Right ventricle myocardium superior (tissue), 1 donor: ENCODE data around the gene SDCCAG8. TPM values are rescaled to one million over a fixed set of nuclear protein-coding genes. Genes with fewer than 3 reads are reported as not detected.
A peak's percentile ranks its signal among the peaks of the same experiment; 100 is the strongest.
"Not testable (repeated sequence)": the region's sequence is repeated elsewhere in the genome, so short reads cannot be mapped to it uniquely, and the experiment has no call there.

Source experiments
- ATAC-seq: fragments of 200-7000 bp; cut with Tn5 transposase; one replicate; pipeline ENCODE4 v1.9.1; 2020; ENCODE audit warnings: mild to moderate bottlenecking; ENCODE audit not compliant: poor library complexity
- DNase-seq: peaks from one replicate; pipeline ENCODE4 v3.0.0-alpha.2; 2020
- intact Hi-C: fragments of 100-400 bp; cut with DNase I; formaldehyde crosslinking; loops from one replicate; pipeline ENCODE4 v1.11.2; 2022
- total RNA-seq: library from RNA; stranded (reverse); fragmentation: NEBNext Ultra II Directional; extraction: Animal tissue kit (Norgen Biotek cat#: 25700); gene quantifications from one replicate; pipeline ENCODE4 v1.2.1, GENCODE V29; 2021
- donor health status: DM: no; HTN: yes; CAD: no; lungs with severe emphysema.

SDCCAG8 gene
- total RNA-seq, 1 donor from 2014 or later: 16.5 TPM

- ATAC-seq (peak; percentile 38), DNase-seq (no peak)
- intact Hi-C loops: no loop called here
Observed at GRCh38 chr1:243313635-243314536, 58.0 kb downstream of the SDCCAG8 start.

GRCh38 chr1:243315455-243315854, 59.6 kb downstream of the SDCCAG8 start:
- ATAC-seq (no peak), DNase-seq (no peak)
- intact Hi-C loops: no loop called here

- peak; percentile 78 for ATAC-seq
- intact Hi-C loops: no loop called here
Observed at GRCh38 chr1:243315893-243316292, 60.1 kb downstream of the SDCCAG8 start.

GRCh38 chr1:243316366-243316989, 60.6 kb downstream of the SDCCAG8 start:
- no peak for DNase-seq
- intact Hi-C loops: no loop called here
- ATAC-seq: no peak

More at GRCh38 chr1:243315893-243316292, 60.1 kb downstream of the SDCCAG8 start:
- no peak for DNase-seq

GRCh38 chr1:243320224-243320623, 64.4 kb downstream of the SDCCAG8 start:
- no peak for ATAC-seq
- DNase-seq: no peak
- intact Hi-C loops: loop anchor here (10.0 kb wide), 1 partner anchor 855 kb away; no protein-coding TSS in a partner anchor

- intact Hi-C loops: loop anchor here (10.0 kb wide), 1 partner anchor 858 kb away; no protein-coding TSS in a partner anchor
- DNase-seq (no peak), ATAC-seq (no peak)
Observed at GRCh38 chr1:243322326-243322725, 66.5 kb downstream of the SDCCAG8 start.

- intact Hi-C loops: loop anchor here (10.0 kb wide), 1 partner anchor 859 kb away; no protein-coding TSS in a partner anchor
- ATAC-seq (no peak), DNase-seq (no peak)
Observed at GRCh38 chr1:243323491-243323890, 67.7 kb downstream of the SDCCAG8 start.

GRCh38 chr1:243325305-243325890, 69.6 kb downstream of the SDCCAG8 start:
- no peak for DNase-seq
- intact Hi-C loops: loop anchor here (10.0 kb wide), 1 partner anchor 861 kb away; no protein-coding TSS in a partner anchor
- ATAC-seq: no peak

GRCh38 chr1:243332440-243332839, 76.6 kb downstream of the SDCCAG8 start:
- ATAC-seq: no peak
- no peak for DNase-seq
- intact Hi-C loops: no loop called here

- no peak for ATAC-seq
- no peak for DNase-seq
- intact Hi-C loops: no loop called here
Observed at GRCh38 chr1:243335292-243335691, 79.5 kb downstream of the SDCCAG8 start.

- DNase-seq (no peak), ATAC-seq (no peak)
- intact Hi-C loops: no loop called here
Observed at GRCh38 chr1:243336163-243336562, 80.3 kb downstream of the SDCCAG8 start.

- intact Hi-C loops, ATAC-seq, DNase-seq: not testable (repeated sequence)
Observed at GRCh38 chr1:243338848-243339247, 83.0 kb downstream of the SDCCAG8 start.

GRCh38 chr1:243341074-243341473, 85.2 kb downstream of the SDCCAG8 start:
- ATAC-seq: no peak
- intact Hi-C loops: loop anchor here (10.0 kb wide), 1 partner anchor 404 kb away; no protein-coding TSS in a partner anchor
- no peak for DNase-seq

GRCh38 chr1:243343970-243344937, 88.4 kb downstream of the SDCCAG8 start:
- DNase-seq (no peak), ATAC-seq (peak; percentile 55)
- intact Hi-C loops: loop anchor here (2.0 to 10.0 kb wide), 2 partner anchors 401 to 929 kb away; no protein-coding TSS in a partner anchor

GRCh38 chr1:243345205-243345604, 89.4 kb downstream of the SDCCAG8 start:
- intact Hi-C loops: loop anchor here (2.0 to 10.0 kb wide), 2 partner anchors 400 to 928 kb away; no protein-coding TSS in a partner anchor
- DNase-seq (no peak), ATAC-seq (no peak)

- ATAC-seq: no peak
- intact Hi-C loops: loop anchor here (10.0 kb wide), 1 partner anchor 399 kb away; no protein-coding TSS in a partner anchor
Observed at GRCh38 chr1:243346016-243346415, 90.2 kb downstream of the SDCCAG8 start.

GRCh38 chr1:243346468-243346867, 90.6 kb downstream of the SDCCAG8 start:
- intact Hi-C loops: loop anchor here (10.0 kb wide), 1 partner anchor 398 kb away; no protein-coding TSS in a partner anchor
- DNase-seq (no peak), ATAC-seq (no peak)

More at GRCh38 chr1:243346016-243346415, 90.2 kb downstream of the SDCCAG8 start:
- DNase-seq: no peak

- no peak for ATAC-seq
- intact Hi-C loops: loop anchor here (10.0 kb wide), 1 partner anchor 396 kb away; no protein-coding TSS in a partner anchor
Observed at GRCh38 chr1:243348331-243348730, 92.5 kb downstream of the SDCCAG8 start.

More at GRCh38 chr1:243348331-243348730, 92.5 kb downstream of the SDCCAG8 start:
- no peak for DNase-seq
